CD4-positive, alpha-beta T cell treated with Interleukin-17A for 1 hour (primary cell): ENCODE results near the gene TCHP.

Experiments
- DNase-seq: peaks from one replicate; pipeline ENCODE4 v3.0.0-alpha.2; 2020

The TCHP gene

GRCh38 chr12:109967383-109968031, 67.4 kb downstream of the TCHP start:
- DNase-seq: peak; percentile 27
